SW 1271 (cell line): Measurements from ENCODE around the gene KASH5.
A peak's percentile ranks its signal among the peaks of the same experiment; 100 is the strongest.

ENCODE experiments used
- DNase-seq, 2 experiments: peaks; one replicate each; lab custom pipeline; 2025; lab: John Stamatoyannopoulos, UW

KASH5 gene

DNA sequence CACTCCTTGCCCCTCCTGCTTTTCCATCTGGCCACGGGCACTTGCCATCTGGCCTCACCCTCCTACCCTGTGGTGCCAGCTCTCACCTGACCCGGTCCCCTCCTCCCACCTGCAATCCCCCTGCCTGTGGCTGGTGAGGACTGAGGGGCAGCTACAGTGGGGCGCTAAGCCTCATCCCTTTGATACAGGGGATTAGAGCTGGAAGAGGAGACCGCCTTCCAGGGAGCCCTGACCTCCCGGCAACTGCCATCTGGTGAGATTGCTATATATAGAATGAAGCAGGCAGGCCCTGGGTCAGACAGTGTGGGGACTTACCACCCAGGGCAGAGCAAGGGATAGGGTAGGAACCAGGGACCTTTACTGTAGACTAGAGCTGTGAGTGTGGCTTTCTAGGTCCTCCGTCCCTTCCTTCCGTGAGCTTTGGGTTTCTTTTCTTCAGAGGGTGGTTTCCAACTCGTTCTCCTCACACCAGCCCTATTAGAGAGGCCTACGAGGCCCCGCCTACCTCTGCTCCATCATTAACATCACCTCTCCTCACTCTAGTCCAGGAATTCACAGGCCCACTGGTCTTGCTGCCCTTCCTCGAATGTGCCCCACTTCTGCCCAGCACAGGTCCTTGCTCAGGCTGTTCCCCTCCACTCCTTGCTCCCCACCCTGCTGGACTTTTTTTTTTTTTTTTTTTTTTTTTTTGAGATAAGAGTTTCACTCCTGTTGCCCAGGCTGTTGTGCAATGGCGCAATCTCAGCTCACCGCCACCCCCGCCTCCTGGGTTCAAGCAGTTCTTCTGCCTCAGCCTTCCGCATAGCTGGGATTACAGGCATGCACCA is 7.7 kb downstream of the KASH5 start:
- no peak for DNase-seq

DNA sequence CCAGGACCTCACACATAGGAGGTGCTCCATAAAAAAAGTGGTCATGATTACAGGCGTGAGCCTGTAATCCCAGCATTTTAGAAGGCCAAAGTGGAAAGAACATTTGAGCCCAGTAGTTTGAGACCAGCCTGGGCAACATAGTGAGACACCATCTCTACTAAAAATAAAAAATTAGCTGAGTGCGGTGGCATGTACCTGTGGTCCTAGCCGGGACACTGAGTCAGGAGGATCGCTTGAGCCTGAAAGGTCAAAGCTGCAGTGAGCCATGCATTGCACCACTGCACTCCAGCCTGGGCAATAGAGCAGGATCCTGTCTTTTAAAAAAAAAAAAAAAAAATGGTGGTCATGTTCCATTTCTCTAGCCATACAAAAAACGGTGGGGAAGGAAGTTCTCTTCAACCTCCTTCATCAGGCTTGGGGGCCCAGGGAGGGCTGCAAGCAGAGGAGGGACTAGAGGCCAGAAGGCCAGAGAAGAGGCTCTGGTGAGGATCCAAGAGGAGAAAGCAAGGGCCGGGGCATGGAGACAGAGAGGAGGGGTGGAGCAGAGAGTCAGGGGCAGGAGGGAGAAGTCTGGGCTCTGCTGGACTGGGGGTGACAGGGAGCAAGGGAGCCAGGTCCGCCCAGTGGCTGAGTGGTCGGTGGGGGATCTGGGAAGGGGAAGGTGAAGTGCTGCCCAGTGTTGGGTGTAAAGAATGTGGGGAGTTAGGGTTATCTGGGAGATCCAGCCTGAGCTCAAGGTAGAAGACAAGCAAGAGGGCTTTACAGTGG is 8.9 kb downstream of the KASH5 start:
- no peak for DNase-seq

- no peak for DNase-seq
These were observed 10.1 kb downstream of the KASH5 start for GRCh38 chr19:49398001-49398615.

GRCh38 chr19:49398931-49399330 is 10.9 kb downstream of the KASH5 start:
- no peak for DNase-seq

- DNase-seq = no peak
These were observed 12.0 kb downstream of the KASH5 start for GRCh38 chr19:49400029-49400428.

- peak in 1 of 2 experiments; percentile 24 for DNase-seq
These were observed 15.5 kb downstream of the KASH5 start for GRCh38 chr19:49403404-49404187.

GRCh38 chr19:49407079-49407478 is 19.0 kb downstream of the KASH5 start:
- no peak for DNase-seq

GRCh38 chr19:49407482-49408015 is 19.5 kb downstream of the KASH5 start:
- DNase-seq = no peak

GRCh38 chr19:49408816-49409440 is 20.9 kb downstream of the KASH5 start:
- DNase-seq = no peak

GRCh38 chr19:49409441-49410029 is 21.5 kb downstream of the KASH5 start:
- DNase-seq = no peak

GRCh38 chr19:49411681-49412326 is 23.8 kb downstream of the KASH5 start:
- DNase-seq = no peak

DNA sequence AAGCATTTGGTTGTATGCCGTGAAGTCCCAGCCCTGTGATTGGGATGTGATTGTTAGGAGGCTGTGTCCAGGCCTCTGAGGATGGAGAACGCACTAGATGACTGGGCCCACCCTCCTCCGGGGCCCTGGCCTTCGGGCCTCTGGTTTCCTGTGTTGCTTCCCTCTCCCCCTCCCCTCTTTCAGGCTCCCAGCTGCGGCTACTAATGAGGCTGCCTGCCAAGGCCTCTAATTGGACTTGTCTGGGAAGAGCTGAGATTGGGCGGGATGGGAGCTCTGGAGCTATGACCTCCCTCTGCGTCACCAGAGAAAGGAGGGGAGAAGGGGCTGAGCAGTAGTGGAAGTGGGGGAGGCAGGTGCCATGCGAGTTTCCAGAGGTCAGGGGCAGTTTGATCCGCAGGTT is 25.3 kb downstream of the KASH5 start:
- DNase-seq = no peak

DNA sequence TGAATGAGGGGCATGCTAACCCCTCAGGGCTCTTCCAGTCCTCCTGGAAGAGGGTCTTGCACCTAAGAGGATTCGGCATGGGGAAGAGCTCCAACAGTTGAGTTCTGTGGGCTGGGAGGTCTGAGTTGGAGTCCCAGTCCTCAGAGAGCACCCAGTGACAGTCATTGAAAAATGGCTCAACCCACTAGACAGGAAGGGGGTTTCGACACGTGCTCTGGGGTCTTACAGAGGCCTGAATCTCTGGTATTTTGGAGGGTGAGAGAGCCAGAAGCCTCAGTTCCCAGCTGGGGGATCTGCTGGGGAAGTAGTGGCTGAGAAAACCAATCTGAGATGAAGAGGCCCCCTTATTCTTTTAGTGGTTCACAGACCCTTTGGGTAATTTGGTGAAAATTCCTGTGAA is 26.2 kb downstream of the KASH5 start:
- DNase-seq = no peak

DNA sequence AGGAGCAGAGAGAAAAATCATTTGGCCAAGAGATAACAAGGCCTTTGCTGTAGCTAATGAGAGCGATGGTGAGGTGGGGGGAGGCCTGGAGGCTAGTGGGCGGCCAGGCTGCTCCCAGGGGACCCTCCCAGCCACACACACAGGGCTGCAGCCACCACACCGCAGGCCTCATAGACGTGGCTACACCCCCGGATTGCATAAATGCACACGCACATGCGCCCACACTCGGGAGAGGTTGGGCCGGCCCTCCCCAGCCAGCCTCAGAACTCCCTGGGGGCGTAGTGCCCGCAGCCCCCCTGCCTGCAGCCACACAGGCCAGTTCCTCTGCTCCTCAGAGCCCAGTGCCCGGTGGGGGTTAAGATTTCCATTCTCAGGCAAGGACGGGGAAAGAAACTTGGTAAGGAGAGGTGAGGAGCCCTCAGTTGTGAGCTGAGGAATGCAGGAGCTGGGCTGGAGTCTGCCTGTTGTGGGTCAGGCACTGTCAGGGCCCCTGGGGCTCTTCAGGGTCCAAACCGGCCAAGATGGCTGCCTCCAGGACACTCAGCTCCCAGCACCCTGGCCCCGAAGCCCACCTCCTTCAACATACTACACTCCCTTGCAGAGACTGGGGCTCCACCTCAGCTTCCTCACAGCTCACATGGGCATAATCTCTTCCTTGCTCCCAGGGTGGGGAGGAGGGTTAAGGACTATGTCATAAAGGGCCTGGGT is 27.2 kb downstream of the KASH5 start:
- DNase-seq = no peak

- DNase-seq = no peak
These were observed 27.8 kb downstream of the KASH5 start for GRCh38 chr19:49415810-49416200.

DNA sequence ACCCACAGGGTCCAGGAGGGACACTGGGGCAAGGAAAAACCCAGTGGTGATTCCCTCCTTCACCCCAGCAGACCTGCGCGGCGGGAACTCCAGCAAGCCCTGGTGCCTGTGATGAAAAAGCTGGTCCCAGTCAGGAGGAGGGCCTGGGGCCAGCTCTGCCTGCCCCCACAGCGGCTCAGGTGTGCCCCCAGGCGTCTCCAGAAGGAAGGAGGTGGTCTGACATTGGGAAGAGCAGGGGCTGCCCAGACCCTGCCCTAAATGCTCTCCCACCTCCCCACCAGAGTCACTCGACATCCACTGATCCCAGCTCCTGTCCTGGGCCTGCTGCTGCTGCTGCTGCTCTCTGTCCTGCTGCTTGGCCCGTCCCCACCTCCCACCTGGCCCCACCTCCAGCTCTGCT is 29.0 kb downstream of the KASH5 start:
- no peak for DNase-seq

DNA sequence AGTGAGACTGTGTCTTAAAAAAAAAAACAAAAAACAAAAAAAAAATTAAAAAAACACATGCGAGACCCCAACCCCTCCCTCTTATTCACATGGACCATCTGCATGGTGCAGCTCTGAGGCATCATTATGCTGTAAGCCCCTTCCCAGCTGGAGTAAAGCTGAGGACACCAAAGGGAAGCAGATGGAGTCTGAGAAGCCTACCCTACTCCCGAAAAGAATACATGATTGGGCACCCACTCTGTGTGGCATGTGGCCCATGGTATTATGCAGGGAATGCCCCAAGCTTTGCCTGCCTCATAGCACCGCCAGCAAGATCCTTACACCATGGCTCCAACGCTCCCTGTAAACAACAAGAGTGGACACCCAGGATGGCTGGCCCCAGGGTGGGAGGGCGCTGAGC is 30.5 kb downstream of the KASH5 start:
- no peak for DNase-seq

GRCh38 chr19:49419173-49419572 is 31.1 kb downstream of the KASH5 start:
- no peak for DNase-seq

GRCh38 chr19:49420227-49420626 is 32.2 kb downstream of the KASH5 start:
- DNase-seq = no peak
